Stimulated activated CD4-positive, alpha-beta T cell treated with anti-CD3 and anti-CD28 coated beads, Interleukin-4, amount 100 ng/mL, for 24 hours (primary cell): Measurements from ENCODE around the gene CACNG1.
"Not testable (repeated sequence)": the region's sequence is repeated elsewhere in the genome, so short reads cannot be mapped to it uniquely, and the experiment has no call there.

Source experiments
- DNase-seq: peaks from one replicate; pipeline ENCODE4 v3.0.0-alpha.2; 2020

The CACNG1 gene

DNA sequence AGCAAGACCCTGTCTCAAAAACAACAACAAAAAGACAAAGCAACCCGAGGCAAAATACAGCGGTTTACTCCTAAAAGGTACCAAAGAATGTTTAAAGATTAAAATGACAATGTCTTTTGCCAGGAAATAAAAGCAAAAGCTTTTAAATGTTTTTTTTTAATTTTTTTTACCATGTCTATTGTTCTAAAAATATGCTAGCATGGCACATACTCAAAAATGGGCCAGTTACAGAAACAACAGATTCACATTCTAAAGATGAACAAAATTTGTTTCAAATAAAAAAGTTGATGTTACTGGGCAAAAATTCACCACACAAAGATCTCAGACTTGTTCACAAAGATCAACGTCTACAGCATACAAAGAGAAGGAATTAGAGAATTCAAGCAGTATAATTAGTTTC is 41.1 kb downstream of the CACNG1 start:
- no peak for DNase-seq

DNA sequence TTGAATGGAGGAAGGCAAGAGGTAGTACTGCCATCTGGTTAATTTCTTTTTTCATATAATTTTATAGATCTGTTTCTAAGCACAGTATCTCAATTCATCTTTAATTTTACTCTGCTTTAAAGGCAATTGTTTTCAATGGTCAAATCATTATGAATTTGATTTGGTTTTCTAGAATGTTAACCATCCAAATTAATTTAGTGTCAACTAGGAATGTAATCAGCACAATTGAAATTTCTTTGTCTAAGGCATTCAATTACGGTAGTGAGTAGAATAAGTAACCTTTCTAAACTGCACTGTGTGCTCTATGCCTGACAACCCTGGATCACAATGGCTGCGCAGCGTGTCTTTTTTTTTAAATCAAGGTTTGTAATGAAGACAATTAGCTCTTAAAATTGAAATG is 44.3 kb downstream of the CACNG1 start:
- no peak for DNase-seq

DNA sequence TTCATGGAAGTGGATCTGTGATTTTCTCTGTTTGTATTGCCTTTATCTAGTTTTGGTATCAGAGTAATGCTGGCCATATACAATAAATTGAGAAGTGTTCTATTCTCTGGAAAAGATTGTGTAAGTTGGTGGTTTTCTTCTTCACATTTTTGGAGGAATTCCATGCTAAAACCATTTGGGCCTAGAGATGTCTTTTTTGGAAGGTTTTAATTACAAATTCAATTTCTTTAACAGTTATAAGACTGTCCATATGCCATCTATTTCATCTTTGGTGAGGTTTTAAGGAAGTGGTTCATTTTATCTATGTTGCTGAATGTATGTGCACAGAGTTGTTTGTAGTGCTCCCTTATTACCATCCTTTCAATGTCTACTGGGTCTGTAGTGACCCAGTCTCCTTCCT is 46.0 kb downstream of the CACNG1 start:
- no peak for DNase-seq

DNA sequence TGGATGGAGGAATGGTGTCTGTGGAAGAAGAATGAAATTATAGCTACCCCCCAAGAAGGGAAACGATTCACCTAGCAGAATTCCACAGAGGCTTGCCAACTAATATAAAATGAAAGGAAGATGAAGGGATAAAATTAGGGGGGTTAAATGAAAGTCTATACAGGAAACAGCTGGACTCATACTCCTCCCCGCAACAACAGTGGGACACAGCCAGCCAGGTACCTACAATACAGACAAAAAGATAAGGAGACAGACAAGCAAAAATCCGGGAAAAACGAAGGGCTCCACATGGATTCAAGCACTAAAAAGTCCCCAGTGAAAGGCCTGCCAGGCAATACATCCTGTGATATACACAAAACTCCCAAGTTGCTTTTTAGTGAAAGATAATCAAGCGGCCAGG is 47.9 kb downstream of the CACNG1 start:
- DNase-seq: no peak

DNA sequence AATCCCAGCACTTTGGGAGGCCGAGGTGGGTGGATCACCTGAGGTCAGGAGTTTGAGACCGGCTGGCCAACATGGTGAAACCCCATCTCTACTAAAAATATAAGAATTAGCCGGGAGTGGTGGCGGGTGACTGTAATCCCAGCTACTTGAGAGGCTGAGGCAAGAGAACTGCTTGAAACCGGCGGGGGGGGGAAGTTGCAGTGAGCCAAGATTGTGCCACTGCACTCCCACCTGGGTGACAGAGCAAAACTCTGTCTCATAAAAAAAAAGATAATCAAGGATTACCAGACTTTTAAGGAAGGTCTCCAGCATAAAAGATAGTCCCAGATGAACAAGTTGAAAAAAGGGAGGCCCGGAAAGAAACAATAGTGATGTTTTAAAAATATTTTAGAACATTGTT is 48.4 kb downstream of the CACNG1 start:
- not testable (repeated sequence) for DNase-seq

DNA sequence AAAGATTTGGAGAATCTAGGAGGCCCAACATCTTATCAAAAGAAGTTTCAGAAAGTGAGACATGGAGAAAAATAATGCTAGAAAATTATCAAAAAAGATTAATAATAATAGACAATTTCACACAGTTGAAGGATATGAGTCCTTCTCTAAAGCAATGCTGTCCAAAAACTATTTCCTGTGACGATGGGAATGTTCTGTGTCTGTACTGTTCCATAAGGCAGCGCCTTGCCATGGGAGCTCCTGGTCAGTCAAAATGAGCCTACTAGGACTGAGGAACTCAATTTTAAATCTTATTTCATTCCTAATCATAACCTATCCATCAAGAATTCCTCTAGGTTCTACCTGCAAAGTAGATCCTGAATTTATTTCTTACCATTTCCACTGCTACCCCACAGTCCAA is 49.0 kb downstream of the CACNG1 start:
- no peak for DNase-seq

DNA sequence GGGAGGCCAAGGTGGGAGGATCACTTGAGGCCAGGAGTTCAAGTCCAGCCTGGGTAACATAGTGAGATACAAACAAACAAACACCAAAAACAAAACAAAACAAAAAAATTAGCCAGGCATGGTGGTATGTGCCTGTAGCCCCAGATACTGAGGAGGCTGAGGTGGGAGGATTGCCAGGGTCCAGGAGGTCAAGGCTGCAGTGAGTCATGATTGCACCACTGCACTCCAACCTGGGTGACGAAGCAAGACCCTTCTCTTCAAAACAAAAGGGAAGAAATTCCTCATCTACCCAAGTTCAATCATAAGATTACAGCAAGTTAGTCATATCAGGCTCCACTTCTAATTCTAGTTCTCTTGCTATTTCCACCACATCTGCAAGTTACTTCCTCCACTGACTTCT is 50.9 kb downstream of the CACNG1 start:
- DNase-seq: not testable (repeated sequence)

DNA sequence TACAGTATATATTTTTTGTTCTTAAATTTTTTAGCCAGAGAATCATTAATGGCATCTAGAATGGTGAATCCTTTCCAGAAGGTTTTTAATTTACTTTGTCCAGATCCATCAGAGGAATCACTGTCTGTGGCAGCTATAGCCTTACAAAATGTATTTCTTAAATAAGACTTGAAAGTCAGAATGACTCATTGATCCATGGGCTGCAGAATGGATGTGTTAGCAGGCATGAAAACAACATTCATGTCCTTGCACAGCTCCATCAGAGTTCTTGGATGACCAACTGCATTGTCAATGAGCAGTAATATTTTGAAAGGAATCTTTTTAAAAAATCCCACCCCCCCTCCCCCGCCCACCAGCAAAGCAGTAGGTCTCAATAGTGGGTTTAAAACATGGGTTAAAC is 51.4 kb downstream of the CACNG1 start:
- no peak for DNase-seq

DNA sequence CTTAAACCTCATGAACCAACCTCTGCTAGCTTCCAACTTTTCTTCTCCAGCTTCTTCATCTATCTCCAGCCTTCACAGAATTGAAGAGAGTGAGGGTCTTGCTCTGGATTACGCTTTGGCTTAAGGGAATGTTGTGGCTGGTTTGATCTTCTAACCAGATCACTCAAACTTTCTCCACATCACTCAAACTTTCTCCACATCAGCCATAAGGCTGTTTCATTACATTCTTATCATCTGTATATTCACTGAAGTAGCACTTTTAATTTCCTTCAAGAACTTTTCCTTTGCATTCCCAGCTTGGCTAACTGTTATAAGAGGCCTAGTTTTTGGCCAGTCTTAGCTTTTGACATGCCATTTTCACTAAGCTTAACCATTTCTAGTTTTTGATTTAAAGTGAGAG is 52.3 kb downstream of the CACNG1 start:
- no peak for DNase-seq

DNA sequence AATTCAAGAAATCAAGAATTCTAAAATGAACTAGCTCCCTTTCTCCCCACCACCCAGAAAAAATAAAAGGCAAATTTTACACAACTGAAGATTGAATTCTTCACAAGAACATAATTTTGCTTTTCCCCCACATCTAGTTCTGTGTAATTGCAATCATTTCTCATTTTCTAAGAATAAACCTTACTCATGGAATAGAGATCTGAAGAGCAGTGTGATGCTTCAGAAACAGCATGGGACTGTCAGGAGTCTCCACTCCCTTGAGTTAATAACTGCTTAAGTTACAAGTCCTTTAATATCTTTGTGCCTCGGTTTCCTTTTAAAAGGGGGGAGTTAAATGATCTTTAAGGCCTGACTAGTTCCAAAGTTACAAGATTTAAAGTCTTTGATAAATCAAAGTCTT is 53.7 kb downstream of the CACNG1 start:
- DNase-seq: no peak

DNA sequence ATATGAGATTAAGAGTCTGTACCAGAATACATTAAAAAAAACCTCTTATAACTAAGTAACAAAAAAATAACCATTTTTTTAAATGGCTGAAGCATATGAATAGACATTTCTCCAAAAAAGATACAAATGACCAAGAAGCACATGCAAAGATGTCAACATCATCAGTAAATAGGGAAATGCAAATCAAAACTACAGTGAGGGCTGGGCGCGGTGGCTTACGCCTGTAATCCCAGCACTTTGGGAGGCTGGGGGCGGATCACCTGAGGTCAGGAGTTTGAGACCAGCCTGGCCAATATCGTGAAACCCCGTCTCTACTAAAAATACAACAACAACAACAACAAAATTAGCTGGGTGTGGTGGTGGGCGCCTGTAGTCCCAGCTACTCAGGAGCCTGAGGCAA is 60.3 kb downstream of the CACNG1 start:
- DNase-seq: not testable (repeated sequence)

DNA sequence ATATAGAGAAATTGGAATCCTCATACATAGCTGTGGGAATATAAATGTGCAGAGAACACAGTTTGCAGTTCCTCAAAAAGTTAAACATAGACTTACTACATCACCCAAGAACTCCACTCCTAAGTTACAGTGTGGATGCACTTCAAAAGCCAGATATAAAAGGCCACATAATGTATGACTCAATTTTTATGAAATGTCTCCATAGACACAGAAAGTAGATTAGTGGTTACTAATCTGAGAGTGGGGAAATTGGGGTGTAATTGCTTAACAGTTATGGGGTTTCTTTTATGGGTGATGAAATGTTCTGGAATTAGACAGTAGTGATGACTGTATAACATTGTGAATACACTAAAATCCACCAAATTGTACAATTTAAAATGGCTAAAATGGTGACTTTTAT is 60.9 kb downstream of the CACNG1 start:
- DNase-seq: no peak
